GM15510 (cell line): ENCODE measurements around the gene C4orf50.

ENCODE experiments used
- POLR2A ChIP-seq: IDR thresholded peaks from 3 replicates; pipeline ENCODE4 v1.6.1; 2011; ENCODE audit warnings: borderline replicate concordance; ENCODE audit not compliant: insufficient read length; ENCODE audit errors: extremely low read depth

Gene C4orf50

DNA sequence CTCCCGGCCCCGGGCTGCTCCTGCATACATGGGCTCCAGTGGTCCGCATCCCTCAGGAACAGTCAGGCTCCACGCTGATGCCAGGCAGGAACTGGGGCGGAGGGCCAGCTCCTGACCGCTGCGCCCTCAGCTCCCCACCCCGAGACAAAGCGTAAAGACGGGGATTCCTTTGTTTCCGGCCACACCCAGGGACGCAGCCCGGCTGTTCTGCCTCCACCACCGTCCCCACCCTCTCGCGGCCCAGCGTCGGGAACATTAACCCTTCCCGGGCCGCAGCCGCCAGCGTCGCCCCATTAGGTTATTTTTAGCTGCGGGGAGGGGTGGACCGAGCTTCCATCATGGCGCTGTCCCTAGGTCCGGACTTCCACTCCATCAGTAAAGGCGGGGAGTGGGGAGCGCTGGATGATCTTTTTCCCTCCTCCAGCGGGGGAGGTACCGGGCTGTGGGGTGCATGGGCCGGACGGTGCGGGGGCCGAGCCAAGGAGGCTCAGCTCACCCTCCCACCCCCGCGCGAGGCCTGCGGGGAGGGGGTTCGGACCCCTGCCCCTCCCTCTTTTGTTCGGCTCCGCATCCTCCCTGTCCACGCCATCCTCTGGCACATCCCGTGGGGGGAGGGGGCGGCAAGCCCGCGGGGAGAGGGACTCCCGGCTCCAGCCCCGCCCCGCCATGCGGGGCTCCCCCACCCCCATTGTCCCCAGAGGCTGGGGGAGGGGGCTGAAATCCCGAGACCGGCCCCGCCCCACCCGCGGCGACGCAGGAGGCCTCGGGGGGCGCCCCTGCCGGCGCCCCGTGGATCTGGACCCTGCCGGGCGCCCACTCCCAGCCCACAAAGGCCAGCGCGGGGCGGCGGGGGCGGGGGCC is 130.6 kb downstream of the C4orf50 start:
- TF ChIP-seq POLR2A: no peak

DNA sequence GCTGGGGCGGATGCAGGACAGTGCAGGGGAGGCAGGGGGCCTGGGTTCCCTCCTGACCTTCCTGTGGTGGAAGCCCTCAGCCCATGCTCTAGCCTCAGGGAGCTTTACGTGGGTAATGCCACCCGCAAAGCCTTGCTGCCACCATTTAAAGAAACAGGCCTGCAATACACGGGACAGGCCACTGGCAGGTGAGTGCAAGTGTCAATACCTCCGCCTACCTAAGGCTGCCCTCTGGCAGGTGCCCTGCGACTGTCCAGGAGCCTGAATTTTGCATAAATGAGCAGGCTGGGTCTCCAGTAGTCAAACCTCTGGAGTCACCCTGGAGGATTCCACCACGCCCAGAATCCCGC is 131.2 kb downstream of the C4orf50 start:
- TF ChIP-seq POLR2A: no peak

DNA sequence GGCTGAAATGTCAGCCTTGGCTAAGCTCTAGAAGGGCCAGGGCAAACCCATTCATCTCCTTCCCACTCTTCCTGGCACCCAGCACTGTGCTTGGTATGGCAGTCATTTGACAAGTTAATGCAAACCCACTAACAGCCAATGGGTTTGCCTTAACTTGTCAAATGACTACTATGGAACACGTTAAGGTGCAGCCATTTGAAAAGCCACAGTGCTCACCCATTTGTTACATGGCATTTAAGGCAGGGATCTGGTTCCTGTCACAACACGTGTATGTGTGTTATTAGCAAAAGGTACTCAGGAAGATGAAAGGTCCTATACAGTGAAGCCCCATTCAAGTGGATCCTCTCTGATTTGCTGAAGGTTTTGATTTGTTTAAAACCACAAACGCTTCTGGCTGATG is 132.5 kb downstream of the C4orf50 start:
- TF ChIP-seq POLR2A: no peak

DNA sequence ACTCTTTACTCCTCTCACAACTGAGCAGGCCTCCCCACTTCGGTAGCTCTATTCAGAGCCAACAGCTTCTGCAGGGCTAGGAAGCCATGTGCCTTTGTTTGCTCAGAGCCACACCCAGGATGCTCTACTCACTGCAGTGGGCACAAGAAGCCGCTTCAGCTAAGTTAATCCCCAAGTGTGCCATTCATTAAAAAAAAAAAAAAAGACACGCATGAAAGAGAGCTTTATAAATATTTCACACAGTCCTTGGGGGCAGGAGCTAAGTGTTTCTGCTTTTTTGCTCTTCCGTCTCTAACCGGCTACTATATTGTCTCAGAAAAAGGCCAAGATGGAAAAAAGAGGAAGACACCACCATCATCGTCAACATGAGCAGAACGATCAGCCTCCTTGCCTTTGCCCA is 133.4 kb downstream of the C4orf50 start:
- TF ChIP-seq POLR2A: no peak

DNA sequence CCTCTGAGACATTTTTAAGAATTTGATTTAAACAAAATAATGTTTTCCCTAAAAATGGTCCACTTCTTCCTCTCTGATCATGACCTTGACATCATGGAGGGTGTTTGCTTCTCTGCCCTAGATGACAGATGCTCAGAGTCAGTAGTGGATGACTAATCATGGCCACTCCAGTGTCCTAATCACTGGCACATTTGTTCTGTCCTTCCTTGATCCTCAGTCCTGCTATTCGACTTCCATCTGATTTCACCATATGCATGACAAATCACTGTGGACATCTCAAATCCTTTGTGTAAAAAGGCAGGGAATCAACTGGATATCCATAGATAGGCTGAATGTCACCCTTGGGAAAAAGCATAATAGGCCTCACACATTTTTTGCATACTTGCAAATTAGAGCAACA is 134.3 kb downstream of the C4orf50 start:
- no peak for TF ChIP-seq POLR2A

DNA sequence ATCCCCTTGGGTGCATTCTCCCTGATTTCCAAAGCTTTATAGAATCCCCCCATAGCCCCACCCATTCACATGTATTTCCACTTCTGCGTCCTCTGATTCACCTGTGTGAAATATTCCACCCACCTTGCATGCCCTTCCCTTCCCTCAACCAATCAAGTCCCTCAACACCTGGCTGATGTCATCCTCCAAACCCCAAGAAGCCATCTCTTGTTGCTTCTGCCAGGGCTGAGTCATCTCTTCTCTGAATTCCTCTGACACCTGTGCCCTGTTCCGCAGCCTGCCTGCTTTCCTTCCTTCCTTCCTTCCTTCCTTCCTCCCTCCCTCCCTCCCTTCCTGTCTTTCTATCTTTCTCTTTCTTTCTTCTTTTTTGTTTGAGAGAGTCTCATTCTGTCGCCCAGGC is 135.3 kb downstream of the C4orf50 start:
- TF ChIP-seq POLR2A: no peak

GRCh38 chr4:5881340-5881739 is 136.9 kb downstream of the C4orf50 start:
- no peak for TF ChIP-seq POLR2A

- no peak for TF ChIP-seq POLR2A
Observed at GRCh38 chr4:5878359-5878758, 139.9 kb downstream of the C4orf50 start.

- TF ChIP-seq POLR2A: no peak
Observed at GRCh38 chr4:5877392-5877791, 140.8 kb downstream of the C4orf50 start.

DNA sequence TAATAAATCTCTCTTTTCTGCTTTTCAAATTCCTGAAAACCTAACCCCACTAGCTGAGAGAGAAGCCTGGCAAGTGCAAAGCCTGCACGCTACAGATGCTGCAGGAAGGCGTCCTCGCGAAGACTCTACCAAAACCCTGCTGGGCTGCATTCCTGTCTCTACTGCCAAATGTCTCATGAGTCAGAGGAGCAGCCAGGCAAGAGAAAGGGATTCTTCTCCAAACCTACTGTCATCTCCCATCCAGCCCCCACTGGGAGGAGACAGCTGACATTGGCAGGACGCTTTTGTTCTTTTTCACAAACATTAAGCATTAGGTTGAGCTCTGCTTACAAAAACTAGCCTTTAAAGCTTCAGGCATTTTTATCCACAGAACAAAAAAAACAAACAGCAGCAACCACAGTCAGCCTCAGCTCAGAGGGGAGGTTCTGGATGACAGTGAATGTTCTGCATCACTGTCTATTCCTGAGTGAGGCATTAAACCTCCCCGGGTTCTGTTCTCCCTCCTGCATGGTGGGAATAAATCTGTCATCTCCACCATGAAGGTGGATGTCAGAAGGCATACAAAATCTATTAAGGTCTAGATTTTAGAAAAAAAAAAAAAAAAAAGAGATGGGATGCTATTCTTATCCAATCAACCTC is 143.3 kb downstream of the C4orf50 start:
- TF ChIP-seq POLR2A: no peak

- TF ChIP-seq POLR2A: no peak
Observed at GRCh38 chr4:5870701-5871100, 147.5 kb downstream of the C4orf50 start.

DNA sequence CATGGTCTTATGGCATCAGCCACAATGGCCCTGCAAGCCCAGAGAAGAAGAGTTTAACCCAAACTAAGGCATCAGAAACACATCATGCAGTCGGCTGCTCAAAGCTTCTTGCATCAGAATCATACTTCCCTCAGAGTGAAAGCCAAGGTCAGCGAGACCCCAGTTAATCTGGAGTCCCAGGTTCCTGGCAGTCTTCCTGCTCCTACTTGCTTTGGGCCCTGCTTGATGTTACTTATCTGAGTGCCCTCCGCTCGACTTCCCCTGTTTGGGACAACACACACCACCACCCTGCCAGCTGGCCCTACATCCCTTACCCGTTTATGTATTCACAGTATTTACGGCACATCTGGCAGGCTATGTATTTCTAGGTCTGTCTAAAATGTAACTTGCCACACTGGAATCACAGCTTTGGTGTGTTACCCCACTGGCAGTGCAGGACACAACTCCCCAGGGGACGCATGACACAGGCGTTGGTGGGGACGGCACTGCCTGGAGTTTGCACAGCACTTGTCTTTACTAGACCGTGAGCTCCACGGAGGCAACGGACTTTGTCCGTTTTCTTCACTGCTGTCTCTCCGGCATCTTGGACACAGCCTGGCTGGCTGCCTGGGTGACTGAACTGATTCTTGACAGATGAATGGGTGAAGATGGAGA is 148.1 kb downstream of the C4orf50 start:
- TF ChIP-seq POLR2A: no peak

- no peak for TF ChIP-seq POLR2A
Observed at GRCh38 chr4:5867866-5868265, 150.4 kb downstream of the C4orf50 start.

DNA sequence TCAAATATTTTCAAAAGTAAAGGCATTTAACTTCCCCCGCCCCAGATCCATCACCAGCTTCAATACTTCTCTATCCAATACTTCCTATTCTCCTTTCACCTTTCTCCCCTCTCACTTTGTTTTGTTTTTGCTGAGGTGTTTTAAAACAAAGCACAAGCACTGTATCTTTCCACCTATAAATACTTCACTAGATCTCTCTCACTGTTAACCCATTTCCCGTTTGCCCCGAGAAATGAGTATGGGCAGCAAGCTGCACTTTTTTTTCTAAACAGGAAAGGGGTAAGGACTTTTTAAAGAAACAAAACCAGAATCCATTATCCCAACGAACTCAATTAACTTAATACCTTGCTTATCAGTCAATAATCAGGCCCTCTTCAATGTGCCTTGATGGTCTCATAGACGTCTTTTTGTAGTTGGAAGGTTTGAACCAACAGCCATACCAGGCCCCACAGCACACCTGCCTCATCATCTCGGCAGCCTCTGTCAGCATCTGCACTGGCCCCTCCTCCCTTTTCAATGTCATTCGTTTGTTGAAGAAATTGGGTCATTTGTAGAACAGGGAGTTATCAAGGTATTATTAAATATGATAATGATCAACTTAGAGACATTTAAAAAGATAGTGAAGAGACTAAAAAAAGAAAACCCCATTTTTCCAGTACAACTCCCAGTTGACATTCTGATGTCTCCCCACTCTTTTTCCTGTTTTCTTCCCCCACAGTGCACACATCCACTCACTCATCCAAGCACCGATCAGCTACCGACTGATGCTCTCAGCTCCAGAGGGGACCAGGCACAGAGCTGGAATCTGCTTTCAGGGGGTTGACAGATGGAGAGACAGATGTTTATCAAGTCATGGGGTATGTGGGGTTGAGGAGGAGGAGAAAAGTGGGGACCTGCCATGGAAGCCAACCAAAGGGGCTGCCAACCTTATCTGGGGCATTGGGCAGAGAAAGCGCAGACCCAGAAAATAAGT is 151.1 kb downstream of the C4orf50 start:
- no peak for TF ChIP-seq POLR2A
